ENCODE measurements around the gene AJAP1.
A peak's percentile ranks its signal among the peaks of the same experiment; 100 is the strongest.

The AJAP1 gene

DNA sequence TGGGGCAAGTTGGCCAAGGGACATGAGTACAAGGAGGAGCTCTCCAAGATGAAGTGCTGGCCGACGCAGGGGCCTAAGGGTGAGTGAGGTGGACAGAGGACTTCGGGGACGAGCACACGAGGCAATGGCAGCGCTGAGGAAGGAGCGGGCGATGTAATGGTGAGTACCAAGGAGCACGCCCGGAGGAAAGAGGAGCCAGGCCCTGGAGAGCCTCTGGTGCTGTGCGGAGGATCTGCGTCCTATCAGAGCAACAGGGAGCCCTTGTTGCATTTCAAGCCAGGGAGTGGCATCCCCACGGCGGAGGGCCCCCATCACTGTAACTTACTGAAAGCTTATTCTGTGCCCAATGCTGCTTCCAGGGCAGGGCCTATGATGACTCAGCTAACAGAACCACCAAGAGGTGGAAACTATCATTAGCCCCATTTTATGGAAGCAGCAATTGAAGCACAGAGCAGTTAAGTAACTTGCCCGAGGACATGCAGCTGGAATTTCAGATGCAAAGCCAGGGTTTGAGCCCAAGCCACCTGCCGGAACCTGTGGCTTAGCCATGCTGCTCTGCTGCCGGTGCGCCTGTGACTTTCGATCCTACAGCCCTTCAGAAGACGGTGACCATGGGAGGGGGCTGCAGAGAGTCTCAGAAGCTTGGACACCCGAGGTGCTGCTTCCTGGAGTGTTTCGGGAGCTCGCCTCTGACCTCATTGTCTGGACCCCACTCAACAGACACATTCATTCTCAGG lies 17.6 kb upstream of the AJAP1 start:
- H3K9me3 ChIP-seq (replicated peaks; ENCODE audit: insufficient read depth, low read length), result no peaks in the 10 kb centered on the region
- H2AFZ ChIP-seq (ENCODE audit: low read length), result no peak overlapping the region
- no peaks in the 10 kb centered on the region for H3K79me2 ChIP-seq (ENCODE audit: low read length)
- no peak overlapping the region for H3K9ac ChIP-seq (ENCODE audit: low read length)
- no peaks in the 10 kb centered on the region for H3K9me2 ChIP-seq (replicated peaks; ENCODE audit: insufficient read depth, low read length)
- TF ChIP-seq EZH2phosphoT487 (IDR thresholded peaks at IDR 0.05; ENCODE audit: low read length), result no peak
- TF ChIP-seq EZH2 (optimal IDR thresholded peaks at IDR 0.05; ENCODE audit: low read depth, low read length), result peak; percentile 71
- no peak overlapping the region for H3K27ac ChIP-seq (ENCODE audit: low read length)
- H3K27me3 ChIP-seq (replicated peaks; ENCODE audit: insufficient read depth, low read length), result peaks cover 84% of the 10 kb centered on the region
- no peak overlapping the region for H3K4me2 ChIP-seq (ENCODE audit: low read depth, low read length)
- no peaks in the 10 kb centered on the region for H3K4me1 ChIP-seq (ENCODE audit: low read length)
- H3K36me3 ChIP-seq (replicated peaks; ENCODE audit: insufficient read depth, low read length), result no peaks in the 10 kb centered on the region
- no peak overlapping the region for H3K4me3 ChIP-seq (ENCODE audit: low read length)
- no peaks in the 10 kb centered on the region for H4K20me1 ChIP-seq (ENCODE audit: insufficient read depth, low read length)
- no peaks in the 10 kb centered on the region for H3F3A ChIP-seq (ENCODE audit: insufficient read depth, low read length)
- no peak for DNase-seq

- Histone ChIP-seq H3K9ac (ENCODE audit: low read length) (no peak overlapping the region), H3K4me2 (ENCODE audit: low read depth, low read length) (no peak overlapping the region), H3K4me3 (ENCODE audit: low read length) (no peak overlapping the region), H2AFZ (ENCODE audit: low read length) (no peak overlapping the region), H3K9me2 (replicated peaks; ENCODE audit: insufficient read depth, low read length) (no peaks in the 10 kb centered on the region), H3K9me3 (replicated peaks; ENCODE audit: insufficient read depth, low read length) (no peaks in the 10 kb centered on the region), H3K4me1 (ENCODE audit: low read length) (no peaks in the 10 kb centered on the region), H3K27ac (ENCODE audit: low read length) (no peak overlapping the region), H3K36me3 (replicated peaks; ENCODE audit: insufficient read depth, low read length) (no peaks in the 10 kb centered on the region), H3F3A (ENCODE audit: insufficient read depth, low read length) (no peaks in the 10 kb centered on the region), H4K20me1 (ENCODE audit: insufficient read depth, low read length) (no peaks in the 10 kb centered on the region), H3K79me2 (ENCODE audit: low read length) (no peaks in the 10 kb centered on the region), H3K27me3 (replicated peaks; ENCODE audit: insufficient read depth, low read length) (peaks cover 93% of the 10 kb centered on the region)
- no peak for DNase-seq
- no peak for TF ChIP-seq EZH2 (optimal IDR thresholded peaks at IDR 0.05; ENCODE audit: low read depth, low read length)
- no peak for TF ChIP-seq CTCF (IDR thresholded peaks at IDR 0.05; ENCODE audit: low read length)
- TF ChIP-seq EZH2phosphoT487 (IDR thresholded peaks at IDR 0.05; ENCODE audit: low read length), result no peak
These were observed 16.6 kb upstream of the AJAP1 start for GRCh38 chr1:4637616-4638344.

DNA sequence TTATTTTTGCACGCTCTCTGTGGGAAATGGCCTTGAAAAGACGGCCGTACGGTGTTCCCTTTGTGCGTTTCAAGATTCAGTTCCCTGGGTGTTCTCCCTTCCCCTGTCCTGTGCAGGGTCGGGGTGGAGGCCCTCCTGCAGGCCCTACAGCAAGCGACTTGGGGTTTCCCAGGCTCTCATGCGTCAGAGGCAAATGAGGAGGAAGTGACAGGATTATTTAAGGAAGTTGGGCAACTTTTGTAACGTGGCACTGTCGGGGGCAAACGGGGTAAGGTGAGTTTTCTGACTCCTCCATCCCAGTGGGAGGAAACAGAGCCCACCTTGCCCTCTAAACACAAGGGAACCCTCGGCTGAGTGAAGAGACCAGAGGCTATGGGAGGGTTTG lies 16.1 kb upstream of the AJAP1 start:
- Histone ChIP-seq H3K27me3 (replicated peaks; ENCODE audit: insufficient read depth, low read length) (peaks cover 98% of the 10 kb centered on the region), H3K36me3 (replicated peaks; ENCODE audit: insufficient read depth, low read length) (no peaks in the 10 kb centered on the region), H3K27ac (ENCODE audit: low read length) (no peak overlapping the region), H3K4me2 (ENCODE audit: low read depth, low read length) (no peak overlapping the region), H3K79me2 (ENCODE audit: low read length) (no peaks in the 10 kb centered on the region), H2AFZ (ENCODE audit: low read length) (no peak overlapping the region), H3K9me2 (replicated peaks; ENCODE audit: insufficient read depth, low read length) (no peaks in the 10 kb centered on the region), H3K9ac (ENCODE audit: low read length) (no peak overlapping the region), H3K4me3 (ENCODE audit: low read length) (no peak overlapping the region), H3F3A (ENCODE audit: insufficient read depth, low read length) (no peaks in the 10 kb centered on the region), H4K20me1 (ENCODE audit: insufficient read depth, low read length) (no peaks in the 10 kb centered on the region), H3K4me1 (ENCODE audit: low read length) (no peaks in the 10 kb centered on the region), H3K9me3 (replicated peaks; ENCODE audit: insufficient read depth, low read length) (no peaks in the 10 kb centered on the region)
- TF ChIP-seq EZH2phosphoT487 (IDR thresholded peaks at IDR 0.05; ENCODE audit: low read length) (no peak), CTCF (IDR thresholded peaks at IDR 0.05; ENCODE audit: low read length) (no peak), EZH2 (optimal IDR thresholded peaks at IDR 0.05; ENCODE audit: low read depth, low read length) (no peak)
- no peak for DNase-seq

DNA sequence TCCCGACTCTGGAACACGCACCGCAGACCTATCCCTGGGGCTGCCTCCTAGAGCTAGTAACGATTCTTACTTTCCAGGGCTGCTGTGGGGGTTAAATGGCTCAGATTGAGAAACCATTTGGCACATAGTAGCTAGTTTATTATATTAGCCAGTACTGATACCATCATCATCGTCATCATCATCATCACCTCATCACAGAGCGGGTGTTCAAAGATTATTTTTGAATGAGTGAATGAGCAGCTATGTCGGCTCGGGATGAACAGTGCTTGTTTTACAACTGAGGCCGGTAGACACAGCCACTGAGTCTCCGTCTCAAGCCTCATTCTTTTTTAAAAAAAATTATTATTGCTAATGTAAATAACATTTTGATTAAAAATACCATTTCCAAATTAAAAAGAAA lies 13.5 kb upstream of the AJAP1 start:
- TF ChIP-seq CTCF (IDR thresholded peaks at IDR 0.05; ENCODE audit: low read length) (no peak), EZH2 (optimal IDR thresholded peaks at IDR 0.05; ENCODE audit: low read depth, low read length) (no peak), EZH2phosphoT487 (IDR thresholded peaks at IDR 0.05; ENCODE audit: low read length) (no peak)
- Histone ChIP-seq H3K36me3 (replicated peaks; ENCODE audit: insufficient read depth, low read length) (no peaks in the 10 kb centered on the region), H3K4me3 (ENCODE audit: low read length) (no peak overlapping the region)

More for the DNA sequence above, 13.5 kb upstream of the AJAP1 start:
- no peaks in the 10 kb centered on the region for H3K9me2 ChIP-seq (replicated peaks; ENCODE audit: insufficient read depth, low read length)
- no peak overlapping the region for H3K4me2 ChIP-seq (ENCODE audit: low read depth, low read length)
- H3K9ac ChIP-seq (ENCODE audit: low read length), result no peak overlapping the region
- no peaks in the 10 kb centered on the region for H3K9me3 ChIP-seq (replicated peaks; ENCODE audit: insufficient read depth, low read length)
- no peaks in the 10 kb centered on the region for H3F3A ChIP-seq (ENCODE audit: insufficient read depth, low read length)
- H3K27ac ChIP-seq (ENCODE audit: low read length), result no peak overlapping the region
- peaks cover 91% of the 10 kb centered on the region for H3K27me3 ChIP-seq (replicated peaks; ENCODE audit: insufficient read depth, low read length)
- no peak for DNase-seq
- no peaks in the 10 kb centered on the region for H3K79me2 ChIP-seq (ENCODE audit: low read length)
- no peaks in the 10 kb centered on the region for H3K4me1 ChIP-seq (ENCODE audit: low read length)
- no peaks in the 10 kb centered on the region for H4K20me1 ChIP-seq (ENCODE audit: insufficient read depth, low read length)
- no peak overlapping the region for H2AFZ ChIP-seq (ENCODE audit: low read length)

All from MM.1S (cell line).